Measurements from ENCODE around the gene PTPRM. TPM values are rescaled to one million over a fixed set of nuclear protein-coding genes. Genes with fewer than 3 reads are reported as not detected.
A peak's percentile ranks its signal among the peaks of the same experiment; 100 is the strongest.
"Not testable (repeated sequence)": the region's sequence is repeated elsewhere in the genome, so short reads cannot be mapped to it uniquely, and the experiment has no call there.

PTPRM gene
- total RNA-seq, 1 donor from 2014 or later: 59.0 TPM

GRCh38 chr18:7725473-7725872 lies 158.4 kb downstream of the PTPRM start:
- no peak for DNase-seq (ENCODE audit: low read depth, low spot score)

DNA sequence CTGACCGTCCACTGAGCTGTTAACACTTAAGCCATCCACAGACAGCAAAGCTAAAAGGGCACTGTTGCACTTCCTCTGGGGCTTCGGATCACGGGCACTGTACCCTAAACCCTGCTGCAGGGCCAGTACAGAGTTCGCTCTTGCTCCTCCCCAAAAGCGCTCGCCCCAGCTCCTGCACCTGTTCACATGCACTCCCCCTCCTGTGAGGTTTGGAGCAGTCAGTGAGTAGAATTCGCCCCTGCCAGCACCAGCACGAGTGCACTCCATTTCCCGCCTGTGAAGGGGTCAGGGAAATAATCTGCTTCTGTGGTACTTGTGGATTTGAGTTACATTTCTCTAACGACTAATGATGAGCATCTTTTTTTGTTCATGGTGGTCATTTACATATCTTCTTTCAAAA lies 158.8 kb downstream of the PTPRM start:
- DNase-seq (ENCODE audit: low read depth, low spot score): no peak

DNA sequence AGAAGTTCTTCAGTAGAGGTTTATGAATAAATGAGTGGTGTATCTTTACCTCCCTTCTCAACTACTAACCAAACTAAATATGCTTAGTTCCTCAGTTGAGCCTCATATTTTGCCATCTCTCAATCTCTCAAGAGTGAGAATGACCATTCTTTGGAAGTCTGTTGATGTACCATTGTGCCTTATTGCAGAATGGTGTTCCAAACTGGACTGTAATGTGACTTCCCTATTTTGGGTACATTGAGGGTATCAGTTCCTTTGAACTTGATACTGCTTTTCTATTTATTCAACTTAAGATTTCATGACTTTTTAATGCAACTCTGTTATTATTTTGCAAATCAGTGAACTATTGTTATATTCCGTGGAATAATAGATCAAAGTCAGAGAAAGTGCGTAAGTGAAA lies 159.4 kb downstream of the PTPRM start:
- no peak for DNase-seq (ENCODE audit: low read depth, low spot score)

- no peak for DNase-seq (ENCODE audit: low read depth, low spot score)
These were observed 160.4 kb downstream of the PTPRM start for GRCh38 chr18:7727361-7728076.

GRCh38 chr18:7728297-7728696 lies 161.2 kb downstream of the PTPRM start:
- DNase-seq (ENCODE audit: low read depth, low spot score): no peak

DNA sequence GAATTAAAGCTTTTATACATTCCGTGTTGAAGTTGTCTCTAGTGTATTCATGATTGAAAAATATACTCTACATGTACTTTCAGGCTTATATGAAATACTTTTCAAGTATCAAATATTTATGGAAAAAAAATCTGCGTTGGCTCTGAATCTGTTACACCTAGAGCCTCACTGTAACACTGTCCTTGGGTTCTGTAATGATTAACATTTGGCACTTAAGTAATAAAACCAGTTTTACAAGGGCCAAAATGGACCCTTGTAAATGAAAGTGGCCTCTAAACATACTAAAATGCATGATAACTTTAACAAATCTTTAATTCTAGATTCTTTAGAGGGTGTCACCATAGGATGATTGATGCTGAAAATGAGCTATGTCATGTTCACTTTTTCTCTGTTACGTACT lies 162.8 kb downstream of the PTPRM start:
- DNase-seq (ENCODE audit: low read depth, low spot score): no peak

- no peak for DNase-seq (ENCODE audit: low read depth, low spot score)
These were observed 163.6 kb downstream of the PTPRM start for GRCh38 chr18:7730682-7731081.

GRCh38 chr18:7733642-7734041 lies 166.5 kb downstream of the PTPRM start:
- no peak for DNase-seq (ENCODE audit: low read depth, low spot score)

- DNase-seq (ENCODE audit: low read depth, low spot score): no peak
These were observed 168.1 kb downstream of the PTPRM start for GRCh38 chr18:7735196-7735595.

DNA sequence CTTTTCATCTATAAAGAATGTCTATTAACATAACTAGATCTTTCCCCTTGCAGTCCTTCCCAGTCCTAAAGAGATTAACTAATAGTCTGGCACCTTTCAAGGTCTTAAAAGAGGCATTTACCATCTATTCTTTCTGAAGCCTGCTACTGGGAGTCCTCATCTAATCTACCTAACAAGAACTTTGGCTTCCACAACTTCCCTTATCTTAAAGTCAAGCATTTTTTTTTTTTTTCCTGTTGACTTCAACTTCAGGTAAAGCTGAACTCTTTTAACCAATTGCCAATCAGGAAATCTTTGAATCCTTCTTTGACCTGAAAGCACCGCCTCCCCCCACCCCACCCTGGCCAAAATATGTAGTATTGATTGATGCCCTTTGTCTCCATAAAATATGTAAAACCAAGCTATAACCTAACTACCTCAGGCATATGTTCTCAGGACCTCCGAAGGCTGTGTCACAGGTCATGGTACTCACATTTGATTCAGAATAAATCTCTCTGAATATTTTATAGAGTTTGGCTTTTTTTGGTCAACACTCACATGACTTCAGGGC lies 168.6 kb downstream of the PTPRM start:
- no peak for DNase-seq (ENCODE audit: low read depth, low spot score)

- not testable (repeated sequence) for DNase-seq (ENCODE audit: low read depth, low spot score)
These were observed 169.4 kb downstream of the PTPRM start for GRCh38 chr18:7736526-7736925.

DNA sequence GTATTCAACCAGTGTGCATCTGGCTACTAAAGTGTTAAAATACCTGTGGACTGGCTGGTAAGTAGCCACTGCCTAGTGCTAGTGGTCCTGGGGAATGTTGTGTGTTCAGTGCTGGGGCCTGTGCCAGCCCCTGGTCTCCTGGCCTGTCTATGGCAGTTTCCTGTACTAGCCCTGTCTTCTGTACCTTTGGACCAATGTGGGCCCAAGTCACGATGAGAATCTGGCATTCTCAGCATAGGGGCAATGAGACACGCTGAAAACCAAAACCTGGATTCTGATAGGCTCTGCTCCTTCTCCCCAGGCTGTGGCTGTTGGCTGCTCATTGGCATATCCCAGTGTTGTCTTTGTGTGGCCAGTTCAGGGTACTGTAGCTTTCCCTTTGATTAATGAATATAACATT lies 170.4 kb downstream of the PTPRM start:
- no peak for DNase-seq (ENCODE audit: low read depth, low spot score)

DNA sequence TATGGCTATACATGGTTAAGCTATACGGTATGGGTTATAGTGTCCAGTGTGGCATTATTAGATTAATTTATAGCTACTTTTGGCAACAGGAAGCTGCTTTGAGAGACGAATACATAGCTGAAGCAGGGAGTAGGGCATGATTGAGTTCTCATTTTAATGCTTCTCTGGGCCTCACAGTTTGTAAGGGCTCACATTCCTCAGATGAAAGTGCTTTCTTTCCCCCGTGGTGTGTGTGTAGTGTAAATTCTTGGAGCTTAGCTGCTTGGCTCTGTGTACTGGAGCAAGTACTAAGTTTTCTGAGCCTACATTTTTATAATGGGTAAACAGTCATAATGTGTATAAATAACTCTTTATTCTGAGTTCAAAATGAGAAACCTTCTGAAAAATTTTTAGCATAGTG lies 173.7 kb downstream of the PTPRM start:
- no peak for DNase-seq (ENCODE audit: low read depth, low spot score)

DNA sequence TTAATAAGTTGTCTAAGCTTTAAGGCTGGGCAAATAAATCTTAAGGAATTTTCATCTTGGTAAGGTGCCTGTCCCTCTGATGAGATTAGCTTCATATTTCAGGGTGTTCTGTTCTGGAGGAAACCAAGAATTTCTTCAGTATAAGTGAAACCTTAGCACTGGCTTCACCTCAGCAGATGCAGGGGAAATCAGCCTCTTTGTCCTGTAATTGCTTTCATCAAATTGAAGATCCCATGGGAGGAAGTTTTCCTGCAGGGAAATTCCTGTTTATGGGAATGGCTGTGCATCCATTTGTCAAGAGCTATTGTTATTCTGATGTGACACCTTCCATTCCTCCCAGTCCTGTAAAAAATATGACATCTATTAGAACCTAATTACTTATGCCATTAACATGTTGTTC lies 174.5 kb downstream of the PTPRM start:
- DNase-seq (ENCODE audit: low read depth, low spot score): no peak

GRCh38 chr18:7742224-7742623 lies 175.1 kb downstream of the PTPRM start:
- DNase-seq (ENCODE audit: low read depth, low spot score): no peak

- no peak for DNase-seq (ENCODE audit: low read depth, low spot score)
These were observed 176.1 kb downstream of the PTPRM start for GRCh38 chr18:7743256-7743655.

DNA sequence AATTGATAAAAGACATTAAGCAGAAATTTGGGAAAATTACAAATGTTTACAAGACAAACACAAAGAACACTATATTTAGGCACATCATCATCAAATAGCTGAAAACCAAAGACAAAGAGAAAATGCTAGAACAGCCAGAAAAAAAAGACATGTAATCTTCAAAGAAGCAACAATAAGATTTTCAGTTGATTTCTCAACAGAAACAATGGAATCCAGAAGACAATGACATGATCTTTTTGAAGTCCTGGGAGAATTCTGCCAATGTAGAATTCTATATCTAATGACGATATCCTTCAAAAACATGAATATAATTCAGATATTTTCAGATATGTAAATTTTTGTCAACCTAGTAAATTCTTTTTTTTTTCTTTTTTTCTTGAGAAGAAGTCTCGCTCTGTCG lies 179.0 kb downstream of the PTPRM start:
- DNase-seq (ENCODE audit: low read depth, low spot score): no peak

- peak; percentile 27 for DNase-seq (ENCODE audit: low read depth, low spot score)
These were observed 181.3 kb downstream of the PTPRM start for GRCh38 chr18:7748251-7749007.

DNA sequence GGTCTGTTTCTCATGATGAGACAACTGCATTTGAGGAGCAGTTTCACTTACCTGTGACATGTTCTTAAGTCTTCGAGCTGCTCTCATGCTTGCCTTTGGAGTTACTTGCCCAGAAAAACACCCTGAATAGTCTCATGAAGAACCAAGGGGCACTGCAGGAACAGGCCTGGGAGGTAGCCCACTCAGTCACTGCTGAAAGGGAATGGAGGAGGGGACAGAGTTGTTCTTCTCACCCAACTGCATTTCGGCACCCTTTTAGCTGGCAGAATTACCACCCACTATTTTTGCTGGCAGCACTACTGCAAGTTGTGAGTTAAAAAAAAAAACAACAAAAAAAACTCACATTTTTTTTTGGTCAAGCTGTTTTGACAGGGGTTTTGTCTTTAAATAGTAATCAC lies 181.9 kb downstream of the PTPRM start:
- DNase-seq (ENCODE audit: low read depth, low spot score): no peak

DNA sequence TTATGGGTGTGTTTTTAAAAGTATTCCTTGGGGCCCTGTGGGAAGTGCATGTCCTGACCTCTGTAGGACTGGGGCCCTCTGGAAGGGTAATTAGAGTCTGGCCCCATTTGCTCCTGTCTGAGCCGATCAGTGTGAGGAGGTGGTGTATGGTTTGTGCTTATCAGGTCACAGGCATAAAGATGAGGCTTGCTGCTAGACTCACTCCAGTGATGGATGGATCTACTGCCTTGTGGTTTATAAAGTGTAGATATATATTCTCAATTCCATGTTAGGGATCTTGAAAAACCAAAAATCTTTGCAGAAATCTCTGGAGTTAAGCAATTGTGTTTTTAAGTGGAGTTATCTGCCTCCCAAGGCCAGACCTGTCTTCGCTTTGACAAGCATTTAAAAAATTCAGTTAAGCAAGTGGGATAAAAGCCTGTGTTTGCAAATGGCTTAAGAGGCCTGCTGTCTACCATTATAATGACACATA lies 182.4 kb downstream of the PTPRM start:
- no peak for DNase-seq (ENCODE audit: low read depth, low spot score)

GRCh38 chr18:7750095-7750663 lies 183.1 kb downstream of the PTPRM start:
- DNase-seq (ENCODE audit: low read depth, low spot score): no peak

GRCh38 chr18:7750966-7751365 lies 183.8 kb downstream of the PTPRM start:
- no peak for DNase-seq (ENCODE audit: low read depth, low spot score)
